HEK293 (cell line): ENCODE results near the gene GRID2.

Experiments used
- ATF2 ChIP-seq: fragments of 450-650 bp; formaldehyde crosslinking; IDR thresholded peaks from 2 replicates; pipeline ENCODE4 v1.5.1; 2016; ENCODE audit warnings: missing biosample characterization, missing genetic modification characterization, low read depth
- CTCF ChIP-seq: fragments of 450-650 bp; formaldehyde crosslinking; IDR thresholded peaks from 2 replicates; pipeline ENCODE4 v1.5.1; 2016; ENCODE audit warnings: missing biosample characterization, missing genetic modification characterization
- HIC1 ChIP-seq: fragments of 450-650 bp; formaldehyde crosslinking; IDR thresholded peaks from 2 replicates; pipeline ENCODE4 v1.5.1; 2016; ENCODE audit warnings: missing biosample characterization, missing genetic modification characterization
- PBX3 ChIP-seq: sonication (generic); formaldehyde crosslinking; IDR thresholded peaks from 2 replicates; pipeline ENCODE4 v1.8.1; 2022; ENCODE audit warnings: mild to moderate bottlenecking, moderate library complexity, missing genetic modification reagents
- PRDM1 ChIP-seq: fragments of 450-650 bp; formaldehyde crosslinking; IDR thresholded peaks from 2 replicates; pipeline ENCODE4; 2016; ENCODE audit warnings: missing biosample characterization, missing genetic modification characterization
- PRDM4 ChIP-seq: fragments of 450-650 bp; formaldehyde crosslinking; IDR thresholded peaks from 2 replicates; pipeline ENCODE4 v1.5.1; 2017; ENCODE audit warnings: missing biosample characterization, missing genetic modification characterization
- SP2 ChIP-seq: fragments of 450-650 bp; formaldehyde crosslinking; IDR thresholded peaks from 2 replicates; pipeline ENCODE4 v1.5.1; 2016; ENCODE audit warnings: missing biosample characterization, missing genetic modification characterization
- TSHZ1 ChIP-seq: fragments of 450-650 bp; formaldehyde crosslinking; IDR thresholded peaks from 2 replicates; pipeline ENCODE4 v1.5.1; 2016; ENCODE audit warnings: missing biosample characterization, missing genetic modification characterization, borderline replicate concordance
- ZBTB8A ChIP-seq: fragments of 450-650 bp; formaldehyde crosslinking; IDR thresholded peaks from 2 replicates; pipeline ENCODE4 v1.5.1; 2016; ENCODE audit warnings: missing biosample characterization, missing genetic modification characterization
- ZNF169 ChIP-seq: fragments of 450-650 bp; formaldehyde crosslinking; IDR thresholded peaks from 2 replicates; pipeline ENCODE4 v1.5.1; 2016; ENCODE audit warnings: missing biosample characterization, missing genetic modification characterization
- ZNF2 ChIP-seq: fragments of 450-650 bp; formaldehyde crosslinking; IDR thresholded peaks from 2 replicates; pipeline ENCODE4 v1.5.1; 2016; ENCODE audit warnings: missing biosample characterization, missing genetic modification characterization
- ZNF423 ChIP-seq: fragments of 450-650 bp; formaldehyde crosslinking; IDR thresholded peaks from 2 replicates; pipeline ENCODE4 v1.5.1; 2016; ENCODE audit warnings: missing biosample characterization, missing genetic modification characterization
- ZNF600 ChIP-seq: fragments of 450-650 bp; formaldehyde crosslinking; IDR thresholded peaks from 2 replicates; pipeline ENCODE4 v1.5.1; 2016; ENCODE audit warnings: missing biosample characterization, missing genetic modification characterization

GRCh38 chr4:93143902-93144301, 840.1 kb downstream of the GRID2 start:
- TF ChIP-seq PBX3 (CRISPR knock-in tag) (no peak), PRDM1 (tag by site-specific recombination) (no peak), CTCF (tag by site-specific recombination) (no peak), HIC1 (no peak), ZNF423 (tag by site-specific recombination) (no peak), ZNF600 (no peak), TSHZ1 (no peak), SP2 (tag by site-specific recombination) (no peak), ZNF2 (no peak), ZBTB8A (tag by site-specific recombination) (no peak), ATF2 (tag by site-specific recombination) (no peak), PRDM4 (tag by site-specific recombination) (no peak), ZNF169 (tag by site-specific recombination) (no peak)
